Large intestine (tissue), 3 donors: ENCODE results near the gene CBARP. TPM values are rescaled to one million over a fixed set of nuclear protein-coding genes. Genes with fewer than 3 reads are reported as not detected.
A peak's percentile ranks its signal among the peaks of the same experiment; 100 is the strongest.

Experiments
- DNase-seq, 2 donors: peaks; one replicate each; pipeline versions ENCODE4 v3.0.0 to v3.0.0-alpha.2; 2013
- H3K27ac ChIP-seq: one replicate; pipeline ENCODE4 v1.5.1; 2013; ENCODE audit warnings: low read length
- H3K27me3 ChIP-seq: 2 replicates; pipeline ENCODE4 v1.6.1; 2013; ENCODE audit warnings: low read length; ENCODE audit not compliant: control insufficient read depth, insufficient read depth
- H3K36me3 ChIP-seq: 2 replicates; pipeline ENCODE4 v1.6.1; 2013; ENCODE audit warnings: low read length; ENCODE audit not compliant: control insufficient read depth, insufficient read depth
- H3K4me1 ChIP-seq: one replicate; pipeline ENCODE4 v1.6.1; 2013; ENCODE audit warnings: low read length; ENCODE audit not compliant: control insufficient read depth, insufficient read depth
- H3K4me3 ChIP-seq: one replicate; pipeline ENCODE4 v1.5.1; 2013; ENCODE audit warnings: low read length
- H3K9me3 ChIP-seq: one replicate; pipeline ENCODE4 v1.6.1; 2013; ENCODE audit warnings: mild to moderate bottlenecking, low read depth, low read length, moderate library complexity; ENCODE audit not compliant: control insufficient read depth
- WGBS: methylation state at CpG from one replicate; pipeline ENCODE4 v1.1.5; 2013; ENCODE audit warnings: low lambda C conversion rate; ENCODE audit not compliant: insufficient coverage; 5-methylcytosine and 5-hydroxymethylcytosine counted together
- polyA plus RNA-seq: library from polyadenylated mRNA; unstranded; fragments of 120-200 nt; gene quantifications from one replicate; pipeline ENCODE4 v1.2.1, GENCODE V29; 2013

CBARP gene
- polyA plus RNA-seq, 1 donor, result 2.0 TPM

GRCh38 chr19:1262623-1263123 is 24.9 kb upstream of the CBARP start:
- Histone ChIP-seq H3K4me3 (peak overlapping the region; percentile 75), H3K4me1 (peaks cover 84% of the 10 kb centered on the region), H3K36me3 (peaks cover 12% of the 10 kb centered on the region), H3K9me3 (peaks cover 3% of the 10 kb centered on the region), H3K27me3 (no peaks in the 10 kb centered on the region), H3K27ac (peak overlapping the region; percentile 100)
- WGBS, result no CpG with 5 or more reads among the region's 21 CpGs
- no peak for DNase-seq

GRCh38 chr19:1261798-1262622 is 24.2 kb upstream of the CBARP start:
- Histone ChIP-seq H3K4me1 (peaks cover 84% of the 10 kb centered on the region), H3K9me3 (peaks cover 6% of the 10 kb centered on the region), H3K4me3 (peak overlapping the region; percentile 75), H3K27ac (peak overlapping the region; percentile 100), H3K27me3 (no peaks in the 10 kb centered on the region), H3K36me3 (peaks cover 18% of the 10 kb centered on the region)
- DNase-seq, result peak; percentile 93 to 97
- no CpG with 5 or more reads among the region's 28 CpGs for WGBS

- Histone ChIP-seq H3K9me3 (peaks cover 6% of the 10 kb centered on the region), H3K4me1 (peaks cover 88% of the 10 kb centered on the region), H3K36me3 (peaks cover 24% of the 10 kb centered on the region), H3K27ac (peak overlapping the region; percentile 100), H3K27me3 (no peaks in the 10 kb centered on the region), H3K4me3 (peak overlapping the region; percentile 75)
- 0% methylated on average over 1 of the region's 14 CpGs for WGBS
- DNase-seq, result peak in 1 of 2 donors; percentile 56
Observed at GRCh38 chr19:1261538-1261797, 23.7 kb upstream of the CBARP start.

GRCh38 chr19:1260749-1261537 is 23.1 kb upstream of the CBARP start:
- H3K4me1 ChIP-seq, result peaks cover 86% of the 10 kb centered on the region
- H3K27me3 ChIP-seq, result no peaks in the 10 kb centered on the region
- peak; percentile 98 to 99 for DNase-seq
- no CpG with 5 or more reads among the region's 83 CpGs for WGBS
- peak overlapping the region; percentile 75 for H3K4me3 ChIP-seq
- peaks cover 6% of the 10 kb centered on the region for H3K9me3 ChIP-seq
- peak overlapping the region; percentile 100 for H3K27ac ChIP-seq
- peaks cover 27% of the 10 kb centered on the region for H3K36me3 ChIP-seq

GRCh38 chr19:1259876-1260748 is 22.3 kb upstream of the CBARP start:
- peak overlapping the region; percentile 29 for H3K4me3 ChIP-seq
- H3K27ac ChIP-seq, result peak overlapping the region; percentile 82
- WGBS, result no CpG with 5 or more reads among the region's 33 CpGs
- peaks cover 12% of the 10 kb centered on the region for H3K9me3 ChIP-seq
- no peaks in the 10 kb centered on the region for H3K27me3 ChIP-seq
- DNase-seq, result peak in 1 of 2 donors; percentile 67
- peaks cover 87% of the 10 kb centered on the region for H3K4me1 ChIP-seq
- H3K36me3 ChIP-seq, result peaks cover 36% of the 10 kb centered on the region

- Histone ChIP-seq H3K4me3 (peak overlapping the region; percentile 26), H3K36me3 (peaks cover 43% of the 10 kb centered on the region), H3K27me3 (no peaks in the 10 kb centered on the region), H3K9me3 (peaks cover 15% of the 10 kb centered on the region), H3K4me1 (peaks cover 87% of the 10 kb centered on the region), H3K27ac (peak overlapping the region; percentile 82)
- DNase-seq, result peak; percentile 90 to 95
- no CpG with 5 or more reads among the region's 17 CpGs for WGBS
Observed at GRCh38 chr19:1259206-1259875, 21.5 kb upstream of the CBARP start.

GRCh38 chr19:1258707-1259205 is 21.0 kb upstream of the CBARP start:
- H3K27me3 ChIP-seq, result no peaks in the 10 kb centered on the region
- H3K36me3 ChIP-seq, result peaks cover 48% of the 10 kb centered on the region
- no CpG with 5 or more reads among the region's 15 CpGs for WGBS
- peaks cover 88% of the 10 kb centered on the region for H3K4me1 ChIP-seq
- H3K9me3 ChIP-seq, result peaks cover 15% of the 10 kb centered on the region
- peak overlapping the region; percentile 26 for H3K4me3 ChIP-seq
- H3K27ac ChIP-seq, result peak overlapping the region; percentile 82
- DNase-seq, result no peak

GRCh38 chr19:1258163-1258492 is 20.3 kb upstream of the CBARP start:
- DNase-seq, result no peak
- H3K9me3 ChIP-seq, result peaks cover 15% of the 10 kb centered on the region
- H3K27ac ChIP-seq, result peak overlapping the region; percentile 82
- H3K4me3 ChIP-seq, result no peak overlapping the region
- H3K4me1 ChIP-seq, result peaks cover 89% of the 10 kb centered on the region
- H3K27me3 ChIP-seq, result no peaks in the 10 kb centered on the region
- H3K36me3 ChIP-seq, result peaks cover 50% of the 10 kb centered on the region
- WGBS, result no CpG with 5 or more reads among the region's 8 CpGs

- WGBS, result no CpG with 5 or more reads among the region's 23 CpGs
- Histone ChIP-seq H3K27me3 (no peaks in the 10 kb centered on the region), H3K4me3 (no peak overlapping the region), H3K36me3 (peaks cover 50% of the 10 kb centered on the region), H3K9me3 (peaks cover 13% of the 10 kb centered on the region), H3K27ac (peak overlapping the region; percentile 82), H3K4me1 (peaks cover 84% of the 10 kb centered on the region)
- no peak for DNase-seq
Observed at GRCh38 chr19:1257475-1258162, 19.8 kb upstream of the CBARP start.
